GM23338 (cell line): Measurements from ENCODE around the gene SLC25A22. TPM values are rescaled to one million over a fixed set of nuclear protein-coding genes. Genes with fewer than 3 reads are reported as not detected.
A peak's percentile ranks its signal among the peaks of the same experiment; 100 is the strongest.

Experiments used
- ATAC-seq: fragments of 200-7000 bp; cut with Tn5 transposase; 3 replicates; pipeline ENCODE4 v1.9.1; 2020
- DNase-seq: peaks from one replicate; pipeline ENCODE4 v3.0.0-alpha.2; 2015; ENCODE audit warnings: low spot score
- H2AFZ ChIP-seq: fragments of 200-600 bp; sonication (generic); 2 replicates; pipeline ENCODE4 v1.8.0; 2016; ENCODE audit warnings: antibody characterized with exemption, mild to moderate bottlenecking, moderate library complexity
- H3F3A ChIP-seq: fragments of 200-600 bp; sonication (generic); replicated peaks from 2 replicates; pipeline ENCODE4 v1.8.0; 2017; ENCODE audit warnings: antibody characterized with exemption, mixed run types, low read depth
- H3K27ac ChIP-seq: fragments of 200-600 bp; sonication (generic); 2 replicates; pipeline ENCODE4 v1.6.1; 2016; ENCODE audit warnings: low read depth
- H3K27me3 ChIP-seq: fragments of 200-600 bp; sonication (generic); 2 replicates; pipeline ENCODE4 v1.8.0; 2016; ENCODE audit warnings: mild to moderate bottlenecking, mixed run types, moderate library complexity; ENCODE audit not compliant: insufficient read depth
- H3K36me3 ChIP-seq: fragments of 200-600 bp; sonication (generic); 2 replicates; pipeline ENCODE4 v1.8.0; 2016; ENCODE audit warnings: mild to moderate bottlenecking; ENCODE audit not compliant: insufficient read depth
- H3K4me1 ChIP-seq: fragments of 200-600 bp; sonication (generic); 2 replicates; pipeline ENCODE4 v1.8.0; 2016; ENCODE audit warnings: mild to moderate bottlenecking, moderate library complexity; ENCODE audit not compliant: insufficient read depth
- H3K4me2 ChIP-seq: fragments of 200-600 bp; sonication (generic); 2 replicates; pipeline ENCODE4 v1.7.1; 2017; ENCODE audit warnings: mixed run types
- H3K4me3 ChIP-seq: fragments of 200-600 bp; sonication (generic); 2 replicates; pipeline ENCODE4 v1.6.1; 2016; ENCODE audit warnings: mixed run types
- H3K79me2 ChIP-seq: fragments of 200-600 bp; sonication (generic); replicated peaks from 2 replicates; pipeline ENCODE4 v1.8.0; 2017; ENCODE audit warnings: mild to moderate bottlenecking; ENCODE audit not compliant: insufficient read depth
- H3K9me2 ChIP-seq: fragments of 200-600 bp; sonication (generic); 2 replicates; pipeline ENCODE4 v1.8.0; 2017; ENCODE audit not compliant: insufficient read depth
- H4K20me1 ChIP-seq: fragments of 200-600 bp; sonication (generic); replicated peaks from 2 replicates; pipeline ENCODE4 v1.8.0; 2017; ENCODE audit warnings: mild to moderate bottlenecking; ENCODE audit not compliant: insufficient read depth
- H3K27ac Mint-ChIP-seq: 2 replicates; pipeline ENCODE4 v1.8.0; 2020; ENCODE audit warnings: inconsistent platforms, mild to moderate bottlenecking, moderate library complexity, mixed read lengths
- H3K27me3 Mint-ChIP-seq: 3 replicates; pipeline ENCODE4 v1.8.0; 2022; ENCODE audit warnings: low read depth, mild to moderate bottlenecking, moderate library complexity, mixed read lengths, inconsistent platforms; ENCODE audit not compliant: insufficient read depth, poor library complexity
- H3K36me3 Mint-ChIP-seq: 3 replicates; pipeline ENCODE4 v1.8.0; 2021; ENCODE audit warnings: low read depth, mild to moderate bottlenecking, inconsistent platforms, moderate library complexity, mixed read lengths
- H3K4me1 Mint-ChIP-seq: 3 replicates; pipeline ENCODE4 v1.8.0; 2020; ENCODE audit warnings: mild to moderate bottlenecking, inconsistent platforms, mixed read lengths
- H3K4me3 Mint-ChIP-seq: 3 replicates; pipeline ENCODE4 v1.8.0; 2021; ENCODE audit warnings: moderate library complexity, mild to moderate bottlenecking, inconsistent platforms, mixed read lengths
- H3K9me3 Mint-ChIP-seq: 3 replicates; pipeline ENCODE4 v1.8.0; 2020; ENCODE audit warnings: moderate library complexity, mild to moderate bottlenecking, inconsistent platforms, mixed read lengths
- CREB1 ChIP-seq: fragments of 250-450 bp; sonication (Bioruptor Pico); IDR thresholded peaks from 2 replicates; pipeline ENCODE4 v1.5.0; 2020; ENCODE audit warnings: low read depth, mild to moderate bottlenecking, moderate library complexity
- CTCF ChIP-seq, 2 experiments: fragments of 200-600 bp in 1 of 2; sonication (generic) in 1 of 2; conservative IDR thresholded peaks; 2 replicates each; pipeline versions ENCODE4 v1.5.1 to v1.6.1; 2016 to 2017; ENCODE audit warnings: antibody characterized with exemption in 2 of 2, low read depth in 2 of 2, mild to moderate bottlenecking in 2 of 2, moderate library complexity in 1 of 2
- ETS1 ChIP-seq: IDR thresholded peaks from 2 replicates; pipeline ENCODE4 v1.6.1; 2016; ENCODE audit warnings: antibody characterized with exemption
- EZH2 ChIP-seq: fragments of 200-600 bp; sonication (generic); IDR thresholded peaks from one replicate; pipeline ENCODE4 v1.8.0; 2017; ENCODE audit warnings: antibody characterized with exemption, mild to moderate bottlenecking, low read depth; ENCODE audit not compliant: unreplicated experiment
- EZH2phosphoT487 ChIP-seq: fragments of 200-600 bp; sonication (generic); IDR thresholded peaks from one replicate; pipeline ENCODE4 v1.8.1; 2018; ENCODE audit warnings: antibody characterized with exemption; ENCODE audit not compliant: unreplicated experiment
- NANOG ChIP-seq: IDR thresholded peaks from 2 replicates; pipeline ENCODE4 v1.6.1; 2016; ENCODE audit warnings: antibody characterized with exemption, borderline replicate concordance
- POLR2AphosphoS5 ChIP-seq: IDR thresholded peaks from 2 replicates; pipeline ENCODE4 v1.6.1; 2016; ENCODE audit warnings: antibody characterized with exemption, low read depth
- REST ChIP-seq: IDR thresholded peaks from one replicate; pipeline ENCODE4 v1.6.1; 2018; ENCODE audit warnings: antibody characterized with exemption; ENCODE audit not compliant: unreplicated experiment
- STAT1 ChIP-seq: IDR thresholded peaks from one replicate; pipeline ENCODE4 v1.6.1; 2016; ENCODE audit warnings: antibody characterized with exemption; ENCODE audit not compliant: unreplicated experiment
- ZNF114 ChIP-seq: fragments of 250-450 bp; sonication (Bioruptor Pico); IDR thresholded peaks from 2 replicates; pipeline ENCODE4 v1.5.0; 2020; ENCODE audit warnings: mild to moderate bottlenecking, moderate library complexity
- polyA plus RNA-seq: library from polyadenylated mRNA; unstranded; fragments of >200 nt; fragmentation: Nextera tagmentation; extraction: Ambion mirVana; gene quantifications from 2 replicates; pipeline ENCODE4 v1.2.1, GENCODE V29; 2016
- total RNA-seq: library from RNA; depleted of rRNA; stranded (reverse); fragments of >200 nt; shearing (Covaris generic); gene quantifications from 2 replicates; pipeline ENCODE4 v1.2.3, GENCODE V29; 2014

Gene SLC25A22
- total and polyA plus RNA-seq, 2 experiments from 2014 or later, result 21.0 to 46.4 TPM

- peaks cover 22% of the 10 kb centered on the region for H3F3A ChIP-seq
- ATAC-seq (no peak), DNase-seq (no peak)
- Mint-ChIP-seq H3K4me3 (peak overlapping the region; percentile 72), H3K4me1 (peaks cover 37% of the 10 kb centered on the region), H3K9me3 (no peaks in the 10 kb centered on the region; the same call in 2 of the 3 replicates), H3K27me3 (peaks cover 59% of the 10 kb centered on the region), H3K27ac (no peak overlapping the region), H3K36me3 (peaks cover 7% of the 10 kb centered on the region; the same call in 1 of the 3 replicates)
- H3K4me3 ChIP-seq, result peak overlapping the region; percentile 82
- H4K20me1 ChIP-seq, result peaks cover 6% of the 10 kb centered on the region; the same call in 1 of the 2 replicates
- H3K4me2 ChIP-seq, result peak overlapping the region; percentile 98
- peak overlapping the region; percentile 78 for H2AFZ ChIP-seq
- no peaks in the 10 kb centered on the region for H3K79me2 ChIP-seq
- H3K9me2 ChIP-seq, result no peaks in the 10 kb centered on the region
- H3K4me1 ChIP-seq, result peaks cover 20% of the 10 kb centered on the region
- 0 out of 2 replicates have a peak overlapping the region, but pooled peaks have one; percentile 14 for H3K27ac ChIP-seq
- TF ChIP-seq POLR2AphosphoS5, result no peak
- peaks cover 21% of the 10 kb centered on the region for H3K27me3 ChIP-seq
- no peaks in the 10 kb centered on the region for H3K36me3 ChIP-seq
Measured at GRCh38 chr11:826836-827145, 28.7 kb upstream of the SLC25A22 start.

GRCh38 chr11:826227-826621, 28.1 kb upstream of the SLC25A22 start:
- Histone ChIP-seq H2AFZ (no peak overlapping the region), H3K4me3 (peak overlapping the region; percentile 82), H3K27me3 (peaks cover 16% of the 10 kb centered on the region), H3K9me2 (no peaks in the 10 kb centered on the region), H3K36me3 (no peaks in the 10 kb centered on the region), H3K4me2 (peak overlapping the region; percentile 98), H3K4me1 (peaks cover 20% of the 10 kb centered on the region), H3F3A (peaks cover 17% of the 10 kb centered on the region), H3K27ac (no peak overlapping the region), H4K20me1 (peaks cover 6% of the 10 kb centered on the region; the same call in 1 of the 2 replicates), H3K79me2 (no peaks in the 10 kb centered on the region)
- TF ChIP-seq STAT1 (no peak), EZH2phosphoT487 (no peak), ZNF114 (no peak), CTCF (conservative IDR thresholded peaks at IDR 0.05; ENCODE audit: low read depth in 2 of 2) (no peak), EZH2 (no peak), CREB1 (CRISPR knock-in tag) (no peak), REST (no peak), ETS1 (no peak), NANOG (no peak)
- H3K9me3 Mint-ChIP-seq, result no peaks in the 10 kb centered on the region; the same call in 2 of the 3 replicates
- no peak for DNase-seq
- peaks cover 33% of the 10 kb centered on the region for H3K4me1 Mint-ChIP-seq
- peaks cover 54% of the 10 kb centered on the region for H3K27me3 Mint-ChIP-seq
- ATAC-seq, result no peak
- peaks cover 7% of the 10 kb centered on the region; the same call in 1 of the 3 replicates for H3K36me3 Mint-ChIP-seq
- peak overlapping the region; percentile 72 for H3K4me3 Mint-ChIP-seq
- no peak overlapping the region for H3K27ac Mint-ChIP-seq
